HCT116 (cell line): ENCODE results near the gene RTL10. TPM values are rescaled to one million over a fixed set of nuclear protein-coding genes. Genes with fewer than 3 reads are reported as not detected.

Experiments
- ATAC-seq: fragments of 200-7000 bp; cut with Tn5 transposase; 2 replicates; pipeline ENCODE4 v1.9.1; 2020; ENCODE audit warnings: mild to moderate bottlenecking, moderate library complexity
- BruUV-seq: library from RNA; stranded (reverse); fragments of 400-500 nt; replicated peaks from 2 replicates; lab custom pipeline; 2021; lab: Mats Ljungman, UMichigan
- CTCF ChIA-PET: fragments of 300-600 bp; sonication (Branson Sonifier 250); formaldehyde crosslinking; loops from one replicate; lab custom pipeline; 2021; ENCODE audit warnings: antibody characterized with exemption; lab: Charles Lee
- POLR2A ChIA-PET: fragments of 300-600, 350-600 bp; sonication (Branson Sonifier 250); formaldehyde crosslinking; loops from one replicate; lab custom pipeline; 2021; ENCODE audit warnings: antibody characterized with exemption; lab: Charles Lee
- RAD21 ChIA-PET, 2 experiments: fragments of 300-600 bp; sonication (Branson Sonifier 250); formaldehyde crosslinking; loops; one replicate each; lab custom pipeline; 2023; ENCODE audit warnings: low total read pairs in 2 of 2; ENCODE audit not compliant: uncharacterized antibody in 2 of 2, unreplicated experiment in 2 of 2, low non-redundant PET in 1 of 2; lab: Charles Lee
- DNase-seq: peaks from one replicate; pipeline ENCODE4 v3.0.0-alpha.2; 2010; ENCODE audit warnings: low read depth, low spot score
- H2AFZ ChIP-seq: fragments of 200-600 bp; shearing (Covaris generic), sonication (generic); 2 replicates; pipeline ENCODE4 v1.6.1; 2017; ENCODE audit warnings: low read depth, mixed run types, mixed read lengths, antibody characterized with exemption, low read length; ENCODE audit not compliant: poor library complexity, severe bottlenecking
- H3K27ac ChIP-seq: 2 replicates; pipeline ENCODE4 v1.5.1; 2012; ENCODE audit warnings: low read depth, low read length
- H3K27me3 ChIP-seq: fragments of 200-600 bp; sonication (generic); 2 replicates; pipeline ENCODE4 v1.6.1; 2016; ENCODE audit warnings: mixed run types, low read length, mixed read lengths; ENCODE audit not compliant: insufficient read depth
- H3K36me3 ChIP-seq, 2 experiments: fragments of 200-500 bp in 1 of 2; fragments of 200-600 bp in 1 of 2; sonication (Bioruptor generic) in 1 of 2; sonication (generic) in 1 of 2; 2 replicates each; pipeline versions ENCODE4 v1.5.1 to v1.6.1; 2014 to 2016; ENCODE audit warnings: low read length in 2 of 2, inconsistent platforms in 1 of 2, mixed read lengths in 1 of 2, mixed run types in 1 of 2; ENCODE audit not compliant: insufficient read depth in 2 of 2, control insufficient read depth in 1 of 2
- H3K4me1 ChIP-seq, 2 experiments: fragments of 200-600 bp in 1 of 2; sonication (generic) in 1 of 2; 2 replicates each; pipeline versions ENCODE4 v1.5.1 to v1.6.1; 2012 to 2017; ENCODE audit warnings: low read length in 2 of 2, inconsistent platforms in 1 of 2, mild to moderate bottlenecking in 1 of 2, mixed read lengths in 1 of 2, mixed run types in 1 of 2, moderate library complexity in 1 of 2; ENCODE audit not compliant: insufficient read depth in 2 of 2, control insufficient read depth in 1 of 2
- H3K4me2 ChIP-seq: fragments of 200-600 bp; sonication (generic); 2 replicates; pipeline ENCODE4 v1.6.1; 2017; ENCODE audit warnings: mixed run types, low read length, mixed read lengths
- H3K4me3 ChIP-seq, 2 experiments: fragments of 200-600 bp in 1 of 2; sonication (generic) in 1 of 2; replicated peaks in 1 of 2; 2 replicates each; pipeline ENCODE4 v1.5.1; 2011 to 2016; ENCODE audit warnings: low read length in 2 of 2, control low read depth in 1 of 2, low read depth in 1 of 2, mild to moderate bottlenecking in 1 of 2, mixed read lengths in 1 of 2, mixed run types in 1 of 2
- H3K79me2 ChIP-seq: fragments of 200-600 bp; sonication (generic); 2 replicates; pipeline ENCODE4 v1.6.1; 2017; ENCODE audit warnings: mild to moderate bottlenecking, mixed run types, low read length, moderate library complexity, mixed read lengths; ENCODE audit not compliant: insufficient read depth
- H3K9ac ChIP-seq: fragments of 200-600 bp; sonication (generic); 2 replicates; pipeline ENCODE4 v1.6.1; 2016; ENCODE audit warnings: low read length, mixed read lengths
- H3K9me2 ChIP-seq: fragments of 200-600 bp; sonication (generic), shearing (Covaris generic); 2 replicates; pipeline ENCODE4 v1.6.1; 2017; ENCODE audit warnings: mixed run types, mild to moderate bottlenecking, moderate library complexity; ENCODE audit not compliant: insufficient read depth
- H3K9me3 ChIP-seq, 2 experiments: fragments of 200-500 bp in 1 of 2; fragments of 200-600 bp in 1 of 2; sonication (Bioruptor generic) in 1 of 2; sonication (generic) in 1 of 2; 2 replicates each; pipeline ENCODE4 v1.6.1; 2014 to 2017; ENCODE audit warnings: low read length in 2 of 2, mixed read lengths in 2 of 2, inconsistent platforms in 1 of 2, low read depth in 1 of 2, mild to moderate bottlenecking in 1 of 2, mixed run types in 1 of 2, moderate library complexity in 1 of 2; ENCODE audit not compliant: control insufficient read depth in 1 of 2, insufficient read depth in 1 of 2
- H4K20me1 ChIP-seq: fragments of 200-600 bp; sonication (generic), shearing (Covaris generic); 2 replicates; pipeline ENCODE4 v1.6.1; 2017; ENCODE audit warnings: mixed run types, mild to moderate bottlenecking, moderate library complexity; ENCODE audit not compliant: insufficient read depth
- CEBPB ChIP-seq: IDR thresholded peaks from 2 replicates; pipeline ENCODE4 v1.6.1; 2012; ENCODE audit warnings: low read depth
- ELF1 ChIP-seq: IDR thresholded peaks from 2 replicates; pipeline ENCODE4 v1.6.1; 2012; ENCODE audit warnings: low read depth, borderline replicate concordance
- EZH2 ChIP-seq: fragments of 200-600 bp; sonication (generic); IDR thresholded peaks from 2 replicates; pipeline ENCODE4 v1.6.1; 2017; ENCODE audit warnings: antibody characterized with exemption, mixed run types
- EZH2phosphoT487 ChIP-seq: fragments of 200-600 bp; IDR thresholded peaks from 2 replicates; pipeline ENCODE4 v1.6.1; 2018; ENCODE audit warnings: antibody characterized with exemption, borderline replicate concordance
- FOSL1 ChIP-seq: IDR thresholded peaks from 2 replicates; pipeline ENCODE4 v1.6.1; 2012; ENCODE audit warnings: low read depth
- JUND ChIP-seq: IDR thresholded peaks from 2 replicates; pipeline ENCODE4 v1.6.1; 2012
- RAD21 ChIP-seq: IDR thresholded peaks from 2 replicates; pipeline ENCODE4 v1.6.1; 2012; ENCODE audit warnings: low read depth, mild to moderate bottlenecking
- SP1 ChIP-seq: IDR thresholded peaks from 2 replicates; pipeline ENCODE4 v1.6.1; 2012; ENCODE audit warnings: low read depth
- SRF ChIP-seq: IDR thresholded peaks from 2 replicates; pipeline ENCODE4 v1.6.1; 2012; ENCODE audit warnings: low read depth
- YY1 ChIP-seq: IDR thresholded peaks from 2 replicates; pipeline ENCODE4 v1.6.1; 2011; ENCODE audit warnings: low read length, low read depth, moderate library complexity, mild to moderate bottlenecking; ENCODE audit not compliant: insufficient replicate concordance; ENCODE audit errors: extremely low read depth
- ZFX ChIP-seq: fragments of 450-650 bp; IDR thresholded peaks from 2 replicates; pipeline ENCODE4 v1.6.1; 2017
- intact Hi-C: fragments of 100-400 bp; cut with micrococcal nuclease; formaldehyde crosslinking; loops from 2 replicates; pipeline ENCODE4 v1.10.0; 2022
- total RNA-seq: library from RNA; stranded (reverse); gene quantifications from one replicate; pipeline ENCODE4 v1.2.1, GENCODE V29; 2021; ENCODE audit not compliant: unreplicated experiment
- TF ChIP-seq, protein P1 (sequence below), 3 experiments: fragments of 200-600 bp in 1 of 3; sonication (generic) in 1 of 3; IDR thresholded peaks in 2 of 3; conservative IDR thresholded peaks in 1 of 3; 2 replicates each; pipeline ENCODE4 v1.5.1; 2012 to 2017; ENCODE audit warnings: low read depth in 2 of 3, low read length in 2 of 3, antibody characterized with exemption in 1 of 3, borderline replicate concordance in 1 of 3, control low read depth in 1 of 3, mild to moderate bottlenecking in 1 of 3, mixed read lengths in 1 of 3, mixed run types in 1 of 3, moderate library complexity in 1 of 3; ENCODE audit not compliant: insufficient read depth in 1 of 3
- TF ChIP-seq, protein P2 (sequence below): IDR thresholded peaks from 2 replicates; pipeline ENCODE4 v1.6.1; 2011; ENCODE audit warnings: mild to moderate bottlenecking, low read length, moderate library complexity; ENCODE audit not compliant: insufficient replicate concordance; ENCODE audit errors: extremely low read depth
- TF ChIP-seq, protein P3 (sequence below): IDR thresholded peaks from 2 replicates; pipeline ENCODE4 v1.6.1; 2012
- TF ChIP-seq, protein P4 (sequence below): IDR thresholded peaks from 2 replicates; pipeline ENCODE4 v1.6.1; 2012; ENCODE audit warnings: low read depth

The RTL10 gene
- total RNA-seq, 1 experiment from 2014 or later: 24.6 TPM

DNA sequence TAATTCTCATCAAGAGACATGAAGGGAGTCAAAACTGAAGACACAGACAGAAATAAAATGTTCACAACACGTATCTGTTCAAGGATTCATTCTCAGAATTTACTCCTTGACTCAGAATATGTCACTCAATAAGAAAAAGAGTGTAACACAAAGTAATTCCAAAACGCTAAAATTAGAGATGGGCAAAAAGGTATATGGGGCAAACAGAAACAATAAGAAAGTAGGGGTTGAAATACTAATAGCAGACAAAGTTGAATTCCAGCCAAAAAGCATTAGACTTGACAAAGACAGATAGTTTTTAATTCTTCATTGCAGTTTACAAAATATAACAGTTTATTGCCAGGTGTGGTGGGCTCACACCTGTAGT is 26.7 kb downstream of the RTL10 start:
- Histone ChIP-seq H3K79me2 (no peaks in the 10 kb centered on the region), H3K9me3 (no peaks in the 10 kb centered on the region), H3K27ac (no peak overlapping the region), H3K36me3 (no peaks in the 10 kb centered on the region), H3K27me3 (no peaks in the 10 kb centered on the region), H3K4me1 (no peaks in the 10 kb centered on the region), H3K9me2 (no peaks in the 10 kb centered on the region), H3K9ac (no peak overlapping the region), H3K4me3 (no peak overlapping the region), H3K4me2 (no peak overlapping the region), H4K20me1 (no peaks in the 10 kb centered on the region), H2AFZ (no peak overlapping the region)
- intact Hi-C loops: no loop called here
- no peak for DNase-seq
- no TSS peak for BruUV-seq
- ChIA-PET RAD21 (no interaction called here), POLR2A (no interaction called here), CTCF (no interaction called here)
- no peak for TF ChIP-seq ELF1
- TF ChIP-seq EZH2: no peak
- TF ChIP-seq, protein P1, sequence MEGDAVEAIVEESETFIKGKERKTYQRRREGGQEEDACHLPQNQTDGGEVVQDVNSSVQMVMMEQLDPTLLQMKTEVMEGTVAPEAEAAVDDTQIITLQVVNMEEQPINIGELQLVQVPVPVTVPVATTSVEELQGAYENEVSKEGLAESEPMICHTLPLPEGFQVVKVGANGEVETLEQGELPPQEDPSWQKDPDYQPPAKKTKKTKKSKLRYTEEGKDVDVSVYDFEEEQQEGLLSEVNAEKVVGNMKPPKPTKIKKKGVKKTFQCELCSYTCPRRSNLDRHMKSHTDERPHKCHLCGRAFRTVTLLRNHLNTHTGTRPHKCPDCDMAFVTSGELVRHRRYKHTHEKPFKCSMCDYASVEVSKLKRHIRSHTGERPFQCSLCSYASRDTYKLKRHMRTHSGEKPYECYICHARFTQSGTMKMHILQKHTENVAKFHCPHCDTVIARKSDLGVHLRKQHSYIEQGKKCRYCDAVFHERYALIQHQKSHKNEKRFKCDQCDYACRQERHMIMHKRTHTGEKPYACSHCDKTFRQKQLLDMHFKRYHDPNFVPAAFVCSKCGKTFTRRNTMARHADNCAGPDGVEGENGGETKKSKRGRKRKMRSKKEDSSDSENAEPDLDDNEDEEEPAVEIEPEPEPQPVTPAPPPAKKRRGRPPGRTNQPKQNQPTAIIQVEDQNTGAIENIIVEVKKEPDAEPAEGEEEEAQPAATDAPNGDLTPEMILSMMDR (IDR thresholded peaks at IDR 0.05 in 2 of 3, conservative IDR thresholded peaks at IDR 0.05 in 1 of 3; ENCODE audit: borderline replicate concordance in 1 of 3, insufficient read depth in 1 of 3, low read depth in 2 of 3, low read length in 2 of 3): no peak
- TF ChIP-seq, protein P2, sequence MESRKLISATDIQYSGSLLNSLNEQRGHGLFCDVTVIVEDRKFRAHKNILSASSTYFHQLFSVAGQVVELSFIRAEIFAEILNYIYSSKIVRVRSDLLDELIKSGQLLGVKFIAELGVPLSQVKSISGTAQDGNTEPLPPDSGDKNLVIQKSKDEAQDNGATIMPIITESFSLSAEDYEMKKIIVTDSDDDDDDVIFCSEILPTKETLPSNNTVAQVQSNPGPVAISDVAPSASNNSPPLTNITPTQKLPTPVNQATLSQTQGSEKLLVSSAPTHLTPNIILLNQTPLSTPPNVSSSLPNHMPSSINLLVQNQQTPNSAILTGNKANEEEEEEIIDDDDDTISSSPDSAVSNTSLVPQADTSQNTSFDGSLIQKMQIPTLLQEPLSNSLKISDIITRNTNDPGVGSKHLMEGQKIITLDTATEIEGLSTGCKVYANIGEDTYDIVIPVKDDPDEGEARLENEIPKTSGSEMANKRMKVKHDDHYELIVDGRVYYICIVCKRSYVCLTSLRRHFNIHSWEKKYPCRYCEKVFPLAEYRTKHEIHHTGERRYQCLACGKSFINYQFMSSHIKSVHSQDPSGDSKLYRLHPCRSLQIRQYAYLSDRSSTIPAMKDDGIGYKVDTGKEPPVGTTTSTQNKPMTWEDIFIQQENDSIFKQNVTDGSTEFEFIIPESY: no peak
- no peak for TF ChIP-seq EZH2phosphoT487
- TF ChIP-seq FOSL1: no peak
- no peak for TF ChIP-seq CEBPB
- TF ChIP-seq SP1: no peak
- no peak for TF ChIP-seq ZFX
- TF ChIP-seq, protein P3, sequence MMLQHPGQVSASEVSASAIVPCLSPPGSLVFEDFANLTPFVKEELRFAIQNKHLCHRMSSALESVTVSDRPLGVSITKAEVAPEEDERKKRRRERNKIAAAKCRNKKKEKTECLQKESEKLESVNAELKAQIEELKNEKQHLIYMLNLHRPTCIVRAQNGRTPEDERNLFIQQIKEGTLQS: no peak
- TF ChIP-seq RAD21: no peak
- no peak for TF ChIP-seq YY1
- no peak for TF ChIP-seq JUND
- TF ChIP-seq SRF: no peak
- TF ChIP-seq, protein P4, sequence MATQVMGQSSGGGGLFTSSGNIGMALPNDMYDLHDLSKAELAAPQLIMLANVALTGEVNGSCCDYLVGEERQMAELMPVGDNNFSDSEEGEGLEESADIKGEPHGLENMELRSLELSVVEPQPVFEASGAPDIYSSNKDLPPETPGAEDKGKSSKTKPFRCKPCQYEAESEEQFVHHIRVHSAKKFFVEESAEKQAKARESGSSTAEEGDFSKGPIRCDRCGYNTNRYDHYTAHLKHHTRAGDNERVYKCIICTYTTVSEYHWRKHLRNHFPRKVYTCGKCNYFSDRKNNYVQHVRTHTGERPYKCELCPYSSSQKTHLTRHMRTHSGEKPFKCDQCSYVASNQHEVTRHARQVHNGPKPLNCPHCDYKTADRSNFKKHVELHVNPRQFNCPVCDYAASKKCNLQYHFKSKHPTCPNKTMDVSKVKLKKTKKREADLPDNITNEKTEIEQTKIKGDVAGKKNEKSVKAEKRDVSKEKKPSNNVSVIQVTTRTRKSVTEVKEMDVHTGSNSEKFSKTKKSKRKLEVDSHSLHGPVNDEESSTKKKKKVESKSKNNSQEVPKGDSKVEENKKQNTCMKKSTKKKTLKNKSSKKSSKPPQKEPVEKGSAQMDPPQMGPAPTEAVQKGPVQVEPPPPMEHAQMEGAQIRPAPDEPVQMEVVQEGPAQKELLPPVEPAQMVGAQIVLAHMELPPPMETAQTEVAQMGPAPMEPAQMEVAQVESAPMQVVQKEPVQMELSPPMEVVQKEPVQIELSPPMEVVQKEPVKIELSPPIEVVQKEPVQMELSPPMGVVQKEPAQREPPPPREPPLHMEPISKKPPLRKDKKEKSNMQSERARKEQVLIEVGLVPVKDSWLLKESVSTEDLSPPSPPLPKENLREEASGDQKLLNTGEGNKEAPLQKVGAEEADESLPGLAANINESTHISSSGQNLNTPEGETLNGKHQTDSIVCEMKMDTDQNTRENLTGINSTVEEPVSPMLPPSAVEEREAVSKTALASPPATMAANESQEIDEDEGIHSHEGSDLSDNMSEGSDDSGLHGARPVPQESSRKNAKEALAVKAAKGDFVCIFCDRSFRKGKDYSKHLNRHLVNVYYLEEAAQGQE: no peak
- ATAC-seq: no peak
